ENCODE results near the gene WHAMM. TPM values are rescaled to one million over a fixed set of nuclear protein-coding genes. Genes with fewer than 3 reads are reported as not detected.

The WHAMM gene
- total RNA-seq, 1 donor from 2014 or later = 9.3 TPM

DNA sequence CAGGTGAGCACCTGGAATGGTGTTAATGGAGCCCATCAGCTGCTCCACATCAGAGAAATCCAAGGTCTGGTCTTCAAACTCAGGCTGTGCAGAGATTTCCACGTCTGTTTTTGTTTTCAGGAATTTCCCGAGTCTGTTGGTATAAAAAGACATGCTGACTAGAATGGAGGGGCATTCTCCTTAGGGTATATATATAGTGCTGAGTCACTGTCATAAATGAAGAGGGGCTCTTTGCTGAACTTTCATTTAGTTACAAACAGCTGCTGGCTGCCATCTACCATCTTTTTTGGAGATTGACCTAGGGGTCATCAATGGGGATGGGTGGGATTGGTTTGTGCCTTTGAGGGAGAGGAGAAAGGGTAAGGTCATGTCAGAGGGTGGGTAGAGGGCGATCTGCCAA lies 30.7 kb upstream of the WHAMM start:
- intact Hi-C loops (cut with DNase I) = no loop called here
- DNase-seq (ENCODE audit: extremely low spot score in 2 of 2) = no peak
- Histone ChIP-seq H3K36me3 (no peaks in the 10 kb centered on the region), H3K4me3 (no peak overlapping the region), H3K27me3 (no peaks in the 10 kb centered on the region), H3K4me1 (no peaks in the 10 kb centered on the region), H3K27ac (no peak overlapping the region), H3K9me3 (no peaks in the 10 kb centered on the region)
- no peak for TF ChIP-seq POLR2A (IDR thresholded peaks at IDR 0.05)
- no peak for TF ChIP-seq POLR2AphosphoS5 (IDR thresholded peaks at IDR 0.05; ENCODE audit: insufficient read depth in 1 of 2, low read depth in 1 of 2)
- TF ChIP-seq, protein P1, sequence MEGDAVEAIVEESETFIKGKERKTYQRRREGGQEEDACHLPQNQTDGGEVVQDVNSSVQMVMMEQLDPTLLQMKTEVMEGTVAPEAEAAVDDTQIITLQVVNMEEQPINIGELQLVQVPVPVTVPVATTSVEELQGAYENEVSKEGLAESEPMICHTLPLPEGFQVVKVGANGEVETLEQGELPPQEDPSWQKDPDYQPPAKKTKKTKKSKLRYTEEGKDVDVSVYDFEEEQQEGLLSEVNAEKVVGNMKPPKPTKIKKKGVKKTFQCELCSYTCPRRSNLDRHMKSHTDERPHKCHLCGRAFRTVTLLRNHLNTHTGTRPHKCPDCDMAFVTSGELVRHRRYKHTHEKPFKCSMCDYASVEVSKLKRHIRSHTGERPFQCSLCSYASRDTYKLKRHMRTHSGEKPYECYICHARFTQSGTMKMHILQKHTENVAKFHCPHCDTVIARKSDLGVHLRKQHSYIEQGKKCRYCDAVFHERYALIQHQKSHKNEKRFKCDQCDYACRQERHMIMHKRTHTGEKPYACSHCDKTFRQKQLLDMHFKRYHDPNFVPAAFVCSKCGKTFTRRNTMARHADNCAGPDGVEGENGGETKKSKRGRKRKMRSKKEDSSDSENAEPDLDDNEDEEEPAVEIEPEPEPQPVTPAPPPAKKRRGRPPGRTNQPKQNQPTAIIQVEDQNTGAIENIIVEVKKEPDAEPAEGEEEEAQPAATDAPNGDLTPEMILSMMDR (IDR thresholded peaks at IDR 0.05) = no peak

DNA sequence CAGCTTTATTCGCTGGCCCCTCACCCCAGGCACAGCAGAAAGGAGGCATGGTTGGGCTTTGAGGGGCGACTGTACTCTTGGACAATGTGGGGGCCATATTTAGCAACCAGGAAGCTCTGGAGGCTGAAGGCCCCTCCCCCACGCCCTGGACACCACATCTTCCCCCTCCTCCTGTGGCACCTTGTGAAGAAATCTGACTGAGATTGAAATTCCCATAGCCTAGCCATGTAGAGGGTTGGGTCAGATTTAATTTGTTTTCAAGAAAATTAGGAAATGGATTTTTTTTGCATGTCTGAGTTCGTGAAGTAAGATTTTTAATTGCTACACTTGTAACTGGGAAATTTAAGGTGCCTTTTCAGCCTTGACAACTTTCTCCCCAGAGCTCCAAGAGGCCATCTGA lies 28.1 kb upstream of the WHAMM start:
- TF ChIP-seq POLR2AphosphoS5 (IDR thresholded peaks at IDR 0.05; ENCODE audit: insufficient read depth in 1 of 2, low read depth in 1 of 2) (no peak), POLR2A (IDR thresholded peaks at IDR 0.05) (no peak)
- TF ChIP-seq, protein P1 (IDR thresholded peaks at IDR 0.05) = no peak
- no peaks in the 10 kb centered on the region for H3K36me3 ChIP-seq
- no peaks in the 10 kb centered on the region for H3K27me3 ChIP-seq
- H3K4me3 ChIP-seq = no peak overlapping the region
- intact Hi-C loops (cut with DNase I) = no loop called here
- H3K9me3 ChIP-seq = no peaks in the 10 kb centered on the region
- no peak overlapping the region for H3K27ac ChIP-seq
- DNase-seq (ENCODE audit: extremely low spot score in 2 of 2) = no peak
- no peaks in the 10 kb centered on the region for H3K4me1 ChIP-seq

- Histone ChIP-seq H3K27ac (no peak overlapping the region), H3K4me1 (no peaks in the 10 kb centered on the region), H3K9me3 (no peaks in the 10 kb centered on the region), H3K4me3 (no peak overlapping the region), H3K27me3 (no peaks in the 10 kb centered on the region), H3K36me3 (no peaks in the 10 kb centered on the region)
- intact Hi-C loops (cut with DNase I) = no loop called here
- no peak for TF ChIP-seq POLR2AphosphoS5 (IDR thresholded peaks at IDR 0.05; ENCODE audit: insufficient read depth in 1 of 2, low read depth in 1 of 2)
- TF ChIP-seq, protein P1 (IDR thresholded peaks at IDR 0.05) = no peak
- no peak for TF ChIP-seq POLR2A (IDR thresholded peaks at IDR 0.05)
- DNase-seq (ENCODE audit: extremely low spot score in 2 of 2) = no peak
Observed at GRCh38 chr15:82788496-82788895, 20.9 kb upstream of the WHAMM start.

- no peak for DNase-seq (ENCODE audit: extremely low spot score in 2 of 2)
- no peaks in the 10 kb centered on the region for H3K27me3 ChIP-seq
- no peak overlapping the region for H3K27ac ChIP-seq
- H3K4me1 ChIP-seq = no peaks in the 10 kb centered on the region
- H3K36me3 ChIP-seq = no peaks in the 10 kb centered on the region
- H3K9me3 ChIP-seq = no peaks in the 10 kb centered on the region
- intact Hi-C loops (cut with DNase I) = no loop called here
- H3K4me3 ChIP-seq = no peak overlapping the region
- TF ChIP-seq POLR2AphosphoS5 (IDR thresholded peaks at IDR 0.05; ENCODE audit: insufficient read depth in 1 of 2, low read depth in 1 of 2) (no peak), POLR2A (IDR thresholded peaks at IDR 0.05) (no peak)
- TF ChIP-seq, protein P1 (IDR thresholded peaks at IDR 0.05) = no peak
Observed at GRCh38 chr15:82789491-82789890, 19.9 kb upstream of the WHAMM start.

DNA sequence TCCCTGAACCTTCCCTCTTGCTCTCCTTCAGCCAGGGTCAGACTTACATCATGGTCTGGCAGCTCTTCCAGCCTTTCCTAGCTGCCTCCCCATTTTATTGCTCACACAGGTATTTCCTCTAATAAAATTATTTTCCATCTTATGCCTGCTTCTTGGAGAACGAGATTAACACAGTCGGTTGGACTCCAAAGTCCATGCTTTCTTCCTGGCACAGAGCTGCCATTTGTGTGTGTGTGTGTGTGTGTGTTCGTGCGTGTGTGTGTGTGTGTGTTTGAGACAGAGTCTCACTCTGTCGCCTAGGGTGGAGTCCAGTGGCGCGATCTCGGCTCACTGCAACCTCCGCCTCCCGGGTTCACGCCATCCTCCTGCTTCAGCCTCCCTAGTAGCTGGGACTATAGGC lies 19.1 kb upstream of the WHAMM start:
- TF ChIP-seq, protein P1 (IDR thresholded peaks at IDR 0.05) = no peak
- no peak for TF ChIP-seq POLR2A (IDR thresholded peaks at IDR 0.05)
- no peak for TF ChIP-seq POLR2AphosphoS5 (IDR thresholded peaks at IDR 0.05; ENCODE audit: insufficient read depth in 1 of 2, low read depth in 1 of 2)
- Histone ChIP-seq H3K36me3 (no peaks in the 10 kb centered on the region), H3K27me3 (no peaks in the 10 kb centered on the region), H3K27ac (no peak overlapping the region), H3K4me1 (no peaks in the 10 kb centered on the region), H3K4me3 (no peak overlapping the region), H3K9me3 (no peaks in the 10 kb centered on the region)
- intact Hi-C loops (cut with DNase I) = no loop called here
- DNase-seq (ENCODE audit: extremely low spot score in 2 of 2) = no peak

All from vagina (tissue), 2 donors.